NCI-H748 (cell line): ENCODE results near the gene OSBPL5.

Experiments used
- DNase-seq: peaks from one replicate; lab custom pipeline; 2025; ENCODE audit not compliant: unreplicated experiment; lab: John Stamatoyannopoulos, UW

Gene OSBPL5

GRCh38 chr11:3058753-3059664 is 106.1 kb downstream of the OSBPL5 start:
- DNase-seq = no peak

GRCh38 chr11:3057069-3057963 is 107.8 kb downstream of the OSBPL5 start, which contains the start of gene CARS1:
Gene CARS1 (minus strand): TSS chr11:3057423. CDS start chr11:3057367, 56 bp downstream.
- peak; percentile 97 for DNase-seq

- peak; percentile 11 for DNase-seq
These were observed 108.6 kb downstream of the OSBPL5 start for GRCh38 chr11:3056296-3057068.

GRCh38 chr11:3055891-3056290 is 109.2 kb downstream of the OSBPL5 start:
- DNase-seq = no peak

GRCh38 chr11:3052567-3052966 is 112.5 kb downstream of the OSBPL5 start:
- peak; percentile 65 for DNase-seq

GRCh38 chr11:3052109-3052479 is 113.0 kb downstream of the OSBPL5 start:
- peak; percentile 93 for DNase-seq

- DNase-seq = no peak
These were observed 113.7 kb downstream of the OSBPL5 start for GRCh38 chr11:3051196-3052108.

GRCh38 chr11:3050386-3051195 is 114.5 kb downstream of the OSBPL5 start:
- no peak for DNase-seq

GRCh38 chr11:3049430-3050243 is 115.5 kb downstream of the OSBPL5 start:
- no peak for DNase-seq

GRCh38 chr11:3047637-3048036 is 117.5 kb downstream of the OSBPL5 start:
- DNase-seq = no peak

- DNase-seq = no peak
These were observed 118.5 kb downstream of the OSBPL5 start for GRCh38 chr11:3046641-3047040.

- DNase-seq = no peak
These were observed 118.9 kb downstream of the OSBPL5 start for GRCh38 chr11:3046190-3046589.

- no peak for DNase-seq
These were observed 120.2 kb downstream of the OSBPL5 start for GRCh38 chr11:3044915-3045314.

- no peak for DNase-seq
These were observed 121.1 kb downstream of the OSBPL5 start for GRCh38 chr11:3044004-3044403.

- no peak for DNase-seq
These were observed 121.7 kb downstream of the OSBPL5 start for GRCh38 chr11:3043315-3043871.

- DNase-seq = no peak
These were observed 122.4 kb downstream of the OSBPL5 start for GRCh38 chr11:3042496-3043314.
